Gastroesophageal sphincter (tissue), 4 donors: ENCODE measurements around the gene PLEKHA1. TPM values are rescaled to one million over a fixed set of nuclear protein-coding genes. Genes with fewer than 3 reads are reported as not detected.

ENCODE experiments used
- ATAC-seq: fragments of 150-250 bp; one replicate; pipeline ENCODE4 v1.9.1; 2016; ENCODE audit warnings: mild to moderate bottlenecking, moderate library complexity
- H3K27ac ChIP-seq, 4 donors: fragments of 200-600 bp; sonication (generic) in 3 of 4; 1 replicate in 3 of 4; 2 replicates in 1 of 4; pipeline ENCODE4 v1.5.1; 2016 to 2019
- H3K27me3 ChIP-seq: fragments of 200-600 bp; sonication (generic); one replicate; pipeline ENCODE4 v1.5.1; 2019
- H3K36me3 ChIP-seq, 2 donors: fragments of 200-600 bp; sonication (generic); one replicate each; pipeline ENCODE4 v1.5.1; 2019; ENCODE audit warnings: control low read depth in 1 of 2
- H3K4me1 ChIP-seq, 3 donors: fragments of 200-600 bp; sonication (generic); 1 replicate in 2 of 3; 2 replicates in 1 of 3; pipeline ENCODE4 v1.5.1; 2016 to 2019; ENCODE audit warnings: control low read depth in 2 of 3
- H3K4me3 ChIP-seq, 2 donors: fragments of 200-600 bp; sonication (generic); one replicate each; pipeline ENCODE4 v1.5.1; 2019; ENCODE audit warnings: mild to moderate bottlenecking in 1 of 2, moderate library complexity in 1 of 2
- H3K9me3 ChIP-seq, 3 donors: fragments of 200-600 bp; sonication (generic); one replicate each; pipeline ENCODE4 v1.5.1; 2017 to 2019; ENCODE audit warnings: control low read depth in 2 of 3
- CTCF ChIP-seq, 4 experiments: fragments of 200-600 bp in 2 of 4; fragments of 450-650 bp in 2 of 4; sonication (generic) in 1 of 4; IDR thresholded peaks; one replicate each; pipeline ENCODE4 v1.5.1; 2017 to 2019; ENCODE audit warnings: antibody characterized with exemption in 4 of 4, mild to moderate bottlenecking in 2 of 4, moderate library complexity in 2 of 4
- EP300 ChIP-seq: sonication (generic); formaldehyde crosslinking; IDR thresholded peaks from one replicate; pipeline ENCODE4 v1.6.1; 2017; ENCODE audit warnings: antibody characterized with exemption, mild to moderate bottlenecking
- POLR2A ChIP-seq, 2 donors: fragments of 450-650 bp; IDR thresholded peaks; one replicate each; pipeline ENCODE4 v1.6.1; 2017; ENCODE audit warnings: antibody characterized with exemption in 2 of 2, mild to moderate bottlenecking in 2 of 2, moderate library complexity in 1 of 2
- POLR2AphosphoS5 ChIP-seq: sonication (generic); formaldehyde crosslinking; IDR thresholded peaks from one replicate; pipeline ENCODE4 v1.6.1; 2017; ENCODE audit warnings: antibody characterized with exemption
- WGBS, 2 donors: methylation state at CpG; one replicate each; pipeline ENCODE4 v1.1.5; 2018; ENCODE audit warnings: low coverage in 1 of 2; 5-methylcytosine and 5-hydroxymethylcytosine counted together
- total RNA-seq, 4 donors: library from RNA; depleted of rRNA; stranded (reverse); fragments of >200 nt; gene quantifications; one replicate each; pipeline ENCODE4 v1.1.0, GENCODE V29; 2016

PLEKHA1 gene
- total RNA-seq, 4 donors from 2014 or later = 62.1 to 125 (median 93.8) TPM

DNA sequence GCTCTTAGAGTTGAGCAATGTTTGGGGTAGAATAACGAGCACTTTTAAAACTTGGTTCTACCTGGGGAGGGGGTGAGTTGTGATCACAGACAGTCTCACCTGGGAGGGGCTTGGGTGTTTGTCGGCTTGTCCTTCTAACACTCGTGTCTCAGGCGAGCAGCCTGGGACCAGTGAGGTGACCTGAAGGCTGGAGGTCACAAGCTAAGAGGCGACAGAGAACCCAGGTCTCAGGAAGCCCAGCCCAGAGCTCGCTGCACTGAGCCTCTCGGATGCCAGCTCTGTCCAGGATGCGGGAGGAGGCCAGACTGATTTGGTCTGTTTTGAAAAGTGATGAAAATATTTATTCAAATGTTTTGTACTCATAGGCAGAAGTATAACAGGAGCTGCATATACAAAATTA is 98.6 kb downstream of the PLEKHA1 start:
- ATAC-seq = no peak
- Histone ChIP-seq H3K4me1 (peaks cover 0 to 64% (median 33%) of the 10 kb centered on the region in 3 donors), H3K27me3 (no peaks in the 10 kb centered on the region), H3K4me3 (no peak overlapping the region), H3K36me3 (no peaks in the 10 kb centered on the region), H3K27ac (no peak overlapping the region), H3K9me3 (no peaks in the 10 kb centered on the region)
- WGBS, 2 donors = 81 to 88% methylated on average over 4 to 8 of the region's 8 CpGs
- TF ChIP-seq POLR2A (IDR thresholded peaks at IDR 0.05) = no peak
- TF ChIP-seq EP300 = no peak
- no peak for TF ChIP-seq POLR2AphosphoS5
- TF ChIP-seq CTCF (IDR thresholded peaks at IDR 0.05) = no peak

DNA sequence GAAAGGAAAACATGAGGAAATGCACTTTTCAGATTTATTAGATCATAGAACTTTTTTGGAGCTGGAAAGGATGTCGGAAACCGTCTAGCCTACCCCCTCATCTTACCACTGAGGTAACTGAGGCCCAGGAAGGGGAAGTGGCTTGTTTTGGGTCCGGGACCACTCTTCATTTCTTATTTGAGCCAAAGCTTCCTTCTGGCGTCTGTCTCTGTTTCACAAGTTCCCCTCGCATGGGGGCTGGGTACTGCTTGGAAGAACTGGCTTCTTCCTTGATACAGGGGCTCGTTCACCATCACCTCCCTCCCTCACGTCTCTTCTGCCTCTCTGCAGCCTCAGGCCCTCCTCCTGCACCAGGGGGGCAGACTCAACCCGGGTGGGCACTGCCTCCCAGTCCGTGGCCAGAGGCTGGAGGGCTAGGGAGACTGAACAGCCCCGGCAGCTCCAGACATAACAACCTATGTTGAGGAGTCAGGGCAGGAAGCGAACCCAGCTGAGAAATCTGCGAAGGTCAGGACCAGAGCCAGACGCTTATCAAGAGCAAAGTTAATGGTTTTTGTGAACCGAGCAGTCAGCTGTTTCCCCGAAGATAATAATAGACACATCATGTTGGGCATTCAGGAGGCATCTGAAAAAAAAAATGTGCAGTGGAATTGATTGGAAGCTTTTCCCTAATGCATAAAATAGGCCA is 99.8 kb downstream of the PLEKHA1 start:
- ATAC-seq = no peak
- 33 to 75% methylated on average over 8 to 9 of the region's 15 CpGs for WGBS, 2 donors
- H3K27me3 ChIP-seq = no peaks in the 10 kb centered on the region
- H3K4me1 ChIP-seq = peaks cover 0 to 58% (median 28%) of the 10 kb centered on the region in 3 donors
- TF ChIP-seq CTCF (IDR thresholded peaks at IDR 0.05) (no peak), POLR2AphosphoS5 (no peak), POLR2A (IDR thresholded peaks at IDR 0.05) (no peak), EP300 (no peak)
- H3K9me3 ChIP-seq = no peaks in the 10 kb centered on the region
- no peaks in the 10 kb centered on the region for H3K36me3 ChIP-seq
- H3K4me3 ChIP-seq = no peak overlapping the region
- peak overlapping the region in 3 of 4 donors; percentile 59 to 67 (median 61) for H3K27ac ChIP-seq

GRCh38 chr10:122475100-122475499 is 100.6 kb downstream of the PLEKHA1 start:
- Histone ChIP-seq H3K4me1 (peaks cover 0 to 58% (median 24%) of the 10 kb centered on the region in 3 donors), H3K4me3 (no peak overlapping the region), H3K27me3 (no peaks in the 10 kb centered on the region), H3K27ac (peak overlapping the region in 3 of 4 donors; percentile 59 to 67 (median 61)), H3K9me3 (no peaks in the 10 kb centered on the region), H3K36me3 (no peaks in the 10 kb centered on the region)
- peak; percentile 75 for ATAC-seq
- TF ChIP-seq EP300 (no peak), POLR2AphosphoS5 (peak; percentile 36), POLR2A (IDR thresholded peaks at IDR 0.05) (no peak), CTCF (IDR thresholded peaks at IDR 0.05) (no peak)
- 32 to 43% methylated on average over 5 to 10 of the region's 12 CpGs for WGBS, 2 donors

DNA sequence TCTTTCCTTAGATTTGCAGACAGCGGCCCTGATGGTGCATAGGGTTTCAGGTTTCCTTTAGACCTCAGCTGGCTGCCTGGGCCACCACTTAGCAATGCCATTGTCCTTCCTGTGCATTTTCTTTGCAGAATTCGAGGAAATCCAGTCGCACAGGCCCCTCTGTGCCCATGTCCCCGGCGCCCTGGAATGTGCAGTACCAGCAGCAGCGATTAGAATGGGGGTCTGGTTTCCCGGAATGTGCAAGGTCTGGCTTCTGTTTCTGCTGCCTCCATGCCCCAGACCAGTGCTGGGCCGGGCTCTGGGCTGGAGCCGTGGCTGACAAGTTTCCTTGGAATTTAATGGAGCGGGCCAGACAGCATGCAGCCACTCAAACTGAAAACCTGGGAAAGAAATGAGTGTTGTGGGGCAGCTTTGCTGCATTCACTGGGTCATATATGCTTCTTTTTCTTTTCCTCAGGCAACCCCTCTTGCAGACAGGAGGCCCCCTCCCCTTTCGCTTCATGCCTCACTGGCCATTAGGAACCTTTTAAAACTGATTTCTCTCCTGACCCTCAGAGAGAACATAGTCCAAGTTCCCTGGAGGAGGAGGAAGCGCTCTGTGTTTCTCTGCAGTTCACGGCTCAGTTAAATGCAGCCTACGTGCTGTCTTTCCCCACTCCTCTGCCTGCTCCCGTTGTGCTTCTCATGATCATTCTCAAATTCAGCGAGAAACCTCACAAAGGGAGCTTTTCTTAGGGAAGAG is 101.3 kb downstream of the PLEKHA1 start:
- Histone ChIP-seq H3K4me1 (peaks cover 0 to 61% (median 24%) of the 10 kb centered on the region in 3 donors), H3K4me3 (no peak overlapping the region), H3K27ac (peak overlapping the region in 3 of 4 donors; percentile 59 to 67 (median 61)), H3K9me3 (no peaks in the 10 kb centered on the region), H3K36me3 (no peaks in the 10 kb centered on the region), H3K27me3 (no peaks in the 10 kb centered on the region)
- no peak for ATAC-seq
- TF ChIP-seq POLR2AphosphoS5 (no peak), POLR2A (IDR thresholded peaks at IDR 0.05) (no peak), EP300 (no peak), CTCF (IDR thresholded peaks at IDR 0.05) (no peak)
- WGBS, 2 donors = 33 to 57% methylated on average over 5 to 7 of the region's 16 CpGs
